NCI-H128 (cell line): ENCODE results near the gene MAPK11.

Source experiments
- DNase-seq: peaks from one replicate; lab custom pipeline; 2025; ENCODE audit not compliant: unreplicated experiment; lab: John Stamatoyannopoulos, UW

The MAPK11 gene

GRCh38 chr22:50296658-50297490 is 26.7 kb upstream of the MAPK11 start:
- no peak for DNase-seq

GRCh38 chr22:50294319-50294656 is 24.1 kb upstream of the MAPK11 start:
- DNase-seq, result no peak

- no peak for DNase-seq
Observed at GRCh38 chr22:50293441-50294318, 23.5 kb upstream of the MAPK11 start.

GRCh38 chr22:50292643-50293440 is 22.7 kb upstream of the MAPK11 start:
- no peak for DNase-seq

GRCh38 chr22:50289942-50290630 is 19.9 kb upstream of the MAPK11 start:
- DNase-seq, result no peak

- no peak for DNase-seq
Observed at GRCh38 chr22:50289151-50289941, 19.2 kb upstream of the MAPK11 start.

- no peak for DNase-seq
Observed at GRCh38 chr22:50287731-50288130, 17.6 kb upstream of the MAPK11 start.

- no peak for DNase-seq
Observed at GRCh38 chr22:50286701-50287318, 16.6 kb upstream of the MAPK11 start.

GRCh38 chr22:50286275-50286674 is 16.1 kb upstream of the MAPK11 start:
- no peak for DNase-seq

- no peak for DNase-seq
Observed at GRCh38 chr22:50285568-50286229, 15.5 kb upstream of the MAPK11 start.

- DNase-seq, result no peak
Observed at GRCh38 chr22:50284479-50284878, 14.3 kb upstream of the MAPK11 start.

GRCh38 chr22:50283821-50284220 is 13.6 kb upstream of the MAPK11 start:
- DNase-seq, result no peak

- no peak for DNase-seq
Observed at GRCh38 chr22:50282361-50283155, 12.4 kb upstream of the MAPK11 start.

GRCh38 chr22:50281957-50282356 is 11.8 kb upstream of the MAPK11 start:
- DNase-seq, result no peak

GRCh38 chr22:50281384-50281760 is 11.2 kb upstream of the MAPK11 start:
- no peak for DNase-seq

- no peak for DNase-seq
Observed at GRCh38 chr22:50280708-50281383, 10.7 kb upstream of the MAPK11 start.

GRCh38 chr22:50280022-50280707 is 10.0 kb upstream of the MAPK11 start:
- DNase-seq, result no peak
